HG02759 (cell line): Measurements from ENCODE around the gene H1-8.
"Not testable (repeated sequence)": the region's sequence is repeated elsewhere in the genome, so short reads cannot be mapped to it uniquely, and the experiment has no call there.

ENCODE experiments used
- ATAC-seq: cut with Tn5 transposase; IDR thresholded peaks from one replicate; pipeline ENCODE4 v1.9.1; 2021; ENCODE audit warnings: mild to moderate bottlenecking, moderate library complexity; ENCODE audit not compliant: unreplicated experiment

The H1-8 gene

GRCh38 chr3:129531699-129532098 lies 11.3 kb upstream of the H1-8 start:
- ATAC-seq = no peak

- ATAC-seq = no peak
Observed at GRCh38 chr3:129532261-129532660, 10.7 kb upstream of the H1-8 start.

- no peak for ATAC-seq
Observed at GRCh38 chr3:129533406-129533805, 9.6 kb upstream of the H1-8 start.

GRCh38 chr3:129534428-129535027 lies 8.4 kb upstream of the H1-8 start:
- no peak for ATAC-seq

- ATAC-seq = no peak
Observed at GRCh38 chr3:129535075-129535474, 7.9 kb upstream of the H1-8 start.

GRCh38 chr3:129536374-129536667 lies 6.7 kb upstream of the H1-8 start:
- no peak for ATAC-seq

GRCh38 chr3:129536804-129537203 lies 6.2 kb upstream of the H1-8 start:
- no peak for ATAC-seq

GRCh38 chr3:129539206-129539605 lies 3.8 kb upstream of the H1-8 start:
- no peak for ATAC-seq

GRCh38 chr3:129540776-129541516 lies 2.0 kb upstream of the H1-8 start:
- no peak for ATAC-seq

GRCh38 chr3:129542747-129543146 lies 228 bp upstream of the H1-8 start:
- no peak for ATAC-seq

GRCh38 chr3:129543999-129544398 lies 1.0 kb downstream of the H1-8 start:
- no peak for ATAC-seq

- not testable (repeated sequence) for ATAC-seq
Observed at GRCh38 chr3:129545951-129546350, 3.0 kb downstream of the H1-8 start.

GRCh38 chr3:129547241-129547640 lies 4.3 kb downstream of the H1-8 start:
- ATAC-seq = no peak

GRCh38 chr3:129548104-129548965 lies 5.4 kb downstream of the H1-8 start:
- no peak for ATAC-seq

- ATAC-seq = no peak
Observed at GRCh38 chr3:129549006-129549800, 6.2 kb downstream of the H1-8 start.

GRCh38 chr3:129549805-129550204 lies 6.8 kb downstream of the H1-8 start:
- no peak for ATAC-seq

GRCh38 chr3:129552287-129553050 lies 9.5 kb downstream of the H1-8 start:
- no peak for ATAC-seq

GRCh38 chr3:129553171-129553570 lies 10.2 kb downstream of the H1-8 start:
- ATAC-seq = no peak

GRCh38 chr3:129553719-129554118 lies 10.7 kb downstream of the H1-8 start:
- no peak for ATAC-seq

- no peak for ATAC-seq
Observed at GRCh38 chr3:129554356-129555152, 11.6 kb downstream of the H1-8 start.
